GM10248 (cell line): ENCODE data around the gene TRPM7.

ENCODE experiments used
- CTCF ChIA-PET: fragments of 300-600 bp; sonication (Branson Sonifier 250); formaldehyde crosslinking; extraction: SDS; loops from one replicate; lab custom pipeline; 2021; ENCODE audit warnings: antibody characterized with exemption; lab: Yijun Ruan, JAX
- POLR2A ChIA-PET: fragments of 350-650 bp; sonication (Branson Sonifier 250); formaldehyde crosslinking; extraction: SDS; loops from one replicate; lab custom pipeline; 2020; ENCODE audit warnings: antibody characterized with exemption; lab: Yijun Ruan, JAX
- DNase-seq: peaks from one replicate; pipeline ENCODE4 v3.0.0; 2012; ENCODE audit errors: extremely low spot score
- TF ChIP-seq, protein P1 (sequence below): IDR thresholded peaks from 2 replicates; pipeline ENCODE4 v1.5.1; 2012; ENCODE audit warnings: mild to moderate bottlenecking, low read depth; ENCODE audit errors: extremely low read depth, missing control alignments, control extremely low read depth

TRPM7 gene

GRCh38 chr15:50544368-50544767 is 142.2 kb downstream of the TRPM7 start:
- TF ChIP-seq, protein P1, sequence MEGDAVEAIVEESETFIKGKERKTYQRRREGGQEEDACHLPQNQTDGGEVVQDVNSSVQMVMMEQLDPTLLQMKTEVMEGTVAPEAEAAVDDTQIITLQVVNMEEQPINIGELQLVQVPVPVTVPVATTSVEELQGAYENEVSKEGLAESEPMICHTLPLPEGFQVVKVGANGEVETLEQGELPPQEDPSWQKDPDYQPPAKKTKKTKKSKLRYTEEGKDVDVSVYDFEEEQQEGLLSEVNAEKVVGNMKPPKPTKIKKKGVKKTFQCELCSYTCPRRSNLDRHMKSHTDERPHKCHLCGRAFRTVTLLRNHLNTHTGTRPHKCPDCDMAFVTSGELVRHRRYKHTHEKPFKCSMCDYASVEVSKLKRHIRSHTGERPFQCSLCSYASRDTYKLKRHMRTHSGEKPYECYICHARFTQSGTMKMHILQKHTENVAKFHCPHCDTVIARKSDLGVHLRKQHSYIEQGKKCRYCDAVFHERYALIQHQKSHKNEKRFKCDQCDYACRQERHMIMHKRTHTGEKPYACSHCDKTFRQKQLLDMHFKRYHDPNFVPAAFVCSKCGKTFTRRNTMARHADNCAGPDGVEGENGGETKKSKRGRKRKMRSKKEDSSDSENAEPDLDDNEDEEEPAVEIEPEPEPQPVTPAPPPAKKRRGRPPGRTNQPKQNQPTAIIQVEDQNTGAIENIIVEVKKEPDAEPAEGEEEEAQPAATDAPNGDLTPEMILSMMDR = no peak
- ChIA-PET POLR2A (interaction anchor here (0.6 kb wide), 1 partner anchor 196 kb away, joined by 10 read pairs; no protein-coding TSS in a partner anchor), CTCF (interaction anchor here (3.1 kb wide), 1 partner anchor 9 kb away, joined by 9 read pairs; no protein-coding TSS in a partner anchor)
- no peak for DNase-seq

DNA sequence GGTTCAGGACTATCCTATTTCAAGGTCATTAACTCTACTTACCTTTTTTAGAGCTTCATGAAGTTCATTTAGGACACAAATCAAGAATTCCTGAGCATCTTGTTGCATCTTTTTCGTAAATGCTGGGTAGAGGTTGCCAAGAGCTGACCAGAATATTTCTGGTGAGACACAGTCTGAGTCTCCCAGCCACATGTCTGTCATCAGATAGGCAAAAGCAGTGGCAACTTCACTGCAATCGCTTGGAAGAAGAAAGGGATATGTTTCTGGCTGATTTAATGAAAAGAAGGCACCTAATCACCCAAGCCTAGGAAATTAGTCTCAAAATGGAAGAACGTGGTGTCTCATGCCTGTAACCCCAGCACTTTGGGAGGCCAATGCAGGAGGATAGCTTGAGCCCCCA is 143.0 kb downstream of the TRPM7 start:
- POLR2A ChIA-PET = no interaction called here
- CTCF ChIA-PET = interaction anchor here (0.9 to 1.1 kb wide), 2 partner anchors 12 to 16 kb away, joined by 3 to 4 read pairs; no protein-coding TSS in a partner anchor
- DNase-seq = no peak
- TF ChIP-seq, protein P1 = no peak

DNA sequence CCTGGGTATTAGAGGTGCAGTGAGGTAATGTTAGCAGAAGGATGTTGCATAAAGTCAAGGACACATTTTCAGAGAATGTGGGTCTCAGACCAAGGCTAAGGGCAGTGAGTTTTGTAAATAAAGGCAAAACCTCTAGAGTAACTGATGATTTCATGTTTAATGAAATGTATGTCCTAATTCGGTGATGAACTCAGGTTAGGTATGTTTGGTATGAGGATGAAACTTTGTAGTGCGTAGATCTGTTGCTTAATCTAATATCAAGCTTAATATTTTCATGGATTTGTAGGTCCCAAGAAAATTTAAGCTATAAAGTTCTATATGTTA is 143.7 kb downstream of the TRPM7 start:
- POLR2A ChIA-PET = no interaction called here
- DNase-seq = no peak
- TF ChIP-seq, protein P1 = no peak
- CTCF ChIA-PET = interaction anchor here (0.9 to 1.1 kb wide), 2 partner anchors 11 to 15 kb away, joined by 3 to 4 read pairs; no protein-coding TSS in a partner anchor

DNA sequence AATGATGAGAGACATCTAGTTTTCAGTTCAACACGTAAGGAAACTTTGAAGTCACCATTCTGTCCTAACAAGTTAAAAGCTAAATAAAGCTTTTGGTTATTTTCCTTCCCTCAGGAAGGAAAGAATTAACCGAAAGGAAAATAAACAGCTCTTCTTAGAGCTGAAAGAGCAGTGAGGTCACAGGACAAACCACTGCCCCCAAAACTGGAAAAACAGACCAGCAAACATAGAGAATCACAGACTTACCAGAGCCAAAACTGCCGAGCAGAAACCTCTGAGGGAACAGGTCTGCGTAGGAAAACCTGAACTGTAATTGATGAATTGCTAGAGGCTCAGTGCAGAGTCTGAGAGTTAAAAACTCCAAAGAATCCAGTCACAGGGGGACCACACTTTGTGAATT is 154.8 kb downstream of the TRPM7 start:
- POLR2A ChIA-PET = no interaction called here
- CTCF ChIA-PET = interaction anchor here (1.4 to 1.5 kb wide), 3 partner anchors 11 to 23 kb away, joined by 3 read pairs; no protein-coding TSS in a partner anchor
- TF ChIP-seq, protein P1 = no peak
- no peak for DNase-seq

GRCh38 chr15:50531163-50531562 is 155.4 kb downstream of the TRPM7 start:
- DNase-seq = no peak
- POLR2A ChIA-PET = interaction anchor here (0.7 kb wide), 1 partner anchor 332 kb away, joined by 3 read pairs; no protein-coding TSS in a partner anchor
- CTCF ChIA-PET = interaction anchor here (1.4 to 1.5 kb wide), 3 partner anchors 12 to 23 kb away, joined by 3 read pairs; no protein-coding TSS in a partner anchor
- TF ChIP-seq, protein P1 = no peak

GRCh38 chr15:50523851-50524251 is 162.7 kb downstream of the TRPM7 start:
- ChIA-PET CTCF (interaction anchor here (1.5 to 1.8 kb wide), 2 partner anchors 11 to 27 kb away, joined by 4 to 5 read pairs; no protein-coding TSS in a partner anchor), POLR2A (no interaction called here)
- TF ChIP-seq, protein P1 = no peak
- DNase-seq = no peak
